Measurements from ENCODE around the gene KSR2.

The KSR2 gene

DNA sequence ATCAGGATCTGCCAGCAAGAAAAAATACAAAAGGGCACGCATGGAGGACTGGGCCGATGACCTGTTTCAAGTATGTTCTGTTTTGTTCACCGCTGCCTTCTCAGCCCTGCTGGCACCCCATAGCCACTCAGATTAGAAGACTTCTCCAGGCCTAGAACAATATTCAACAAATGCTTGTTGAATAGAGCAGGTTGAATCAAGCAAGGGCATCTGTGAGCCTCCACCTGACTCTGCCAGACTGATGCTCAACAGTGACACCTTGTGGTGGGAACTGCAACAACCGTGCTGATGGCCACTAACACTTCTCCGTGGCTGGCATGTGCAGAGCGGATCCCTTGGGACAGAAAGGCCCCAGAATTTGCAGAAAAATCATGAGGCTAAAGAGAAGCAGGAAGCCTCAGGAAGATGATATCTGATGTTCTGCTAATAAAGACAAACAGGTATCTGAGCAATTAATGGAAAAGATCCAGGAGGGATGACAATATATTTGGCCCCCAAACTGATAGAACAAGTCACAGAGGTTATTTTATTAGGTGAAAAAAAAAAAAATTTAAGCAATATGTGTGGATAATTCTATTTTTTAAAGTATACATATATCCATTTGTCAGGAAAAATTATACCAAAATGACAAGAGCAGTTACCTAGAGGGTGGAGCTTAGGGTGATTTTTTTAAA is 114.3 kb downstream of the KSR2 start:
- peak; percentile 76 for DNase-seq

DNA sequence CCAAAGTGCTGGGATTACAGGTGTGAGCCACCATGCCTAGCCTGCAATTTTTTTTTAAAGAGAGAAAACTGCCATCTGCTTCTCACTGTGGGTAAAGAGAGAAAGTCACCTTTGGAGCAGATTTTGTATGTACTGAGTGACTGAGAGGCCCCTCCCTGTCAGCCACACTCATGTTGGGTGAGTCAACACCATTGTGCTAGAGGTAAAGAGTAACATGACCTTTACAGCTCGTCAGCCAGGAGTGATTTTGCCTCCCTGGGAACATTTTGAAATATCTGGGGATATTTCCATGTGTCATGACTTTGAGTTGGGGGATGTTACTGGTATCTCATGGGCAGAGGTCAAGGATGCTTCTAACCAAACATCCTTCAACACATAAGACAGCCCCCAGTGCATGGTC is 115.2 kb downstream of the KSR2 start:
- no peak for DNase-seq

GRCh38 chr12:117850048-117850447 is 118.7 kb downstream of the KSR2 start:
- DNase-seq = peak; percentile 28

DNA sequence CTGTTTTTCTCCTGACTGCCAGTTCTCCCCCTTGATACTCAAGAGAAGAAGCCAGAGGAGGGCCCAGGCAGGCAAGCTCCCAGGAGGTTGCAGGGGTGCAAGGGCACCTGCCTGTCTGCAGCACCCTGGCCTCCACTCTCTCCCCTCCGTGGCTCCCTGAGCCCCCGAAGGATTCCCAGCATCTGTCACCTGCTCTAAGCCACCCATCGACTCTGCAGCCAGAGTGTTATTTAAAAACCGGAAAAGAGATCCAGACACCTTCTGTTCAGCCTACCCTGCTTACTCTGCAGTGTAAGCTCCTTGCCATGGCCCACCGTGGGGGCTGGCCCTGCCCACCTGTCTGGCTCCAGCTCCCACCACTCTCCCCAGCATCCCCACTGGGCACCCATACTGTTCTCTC is 121.4 kb downstream of the KSR2 start:
- no peak for DNase-seq

- no peak for DNase-seq
Measured at GRCh38 chr12:117845271-117845904, 123.4 kb downstream of the KSR2 start.

- no peak for DNase-seq
Measured at GRCh38 chr12:117844114-117844830, 124.5 kb downstream of the KSR2 start.

GRCh38 chr12:117842630-117843029 is 126.2 kb downstream of the KSR2 start:
- no peak for DNase-seq

- DNase-seq = no peak
Measured at GRCh38 chr12:117842220-117842619, 126.6 kb downstream of the KSR2 start.

DNA sequence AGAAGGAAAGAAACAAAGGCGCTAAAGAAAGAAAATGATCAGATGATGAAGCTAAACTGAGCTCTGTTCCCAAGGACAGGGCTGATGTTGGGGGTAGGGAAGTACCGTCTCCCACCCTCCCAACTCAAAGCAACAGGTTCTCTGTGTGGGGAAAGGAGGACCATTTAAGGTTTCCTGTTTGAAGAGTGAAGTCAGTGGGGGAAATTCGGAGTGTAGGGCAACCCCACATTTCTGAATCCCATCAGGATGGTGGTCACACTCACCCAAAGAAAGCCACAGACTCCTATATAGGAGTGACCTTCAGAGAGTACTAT is 131.1 kb downstream of the KSR2 start:
- no peak for DNase-seq

GRCh38 chr12:117836999-117837736 is 131.6 kb downstream of the KSR2 start:
- DNase-seq = peak; percentile 90

DNA sequence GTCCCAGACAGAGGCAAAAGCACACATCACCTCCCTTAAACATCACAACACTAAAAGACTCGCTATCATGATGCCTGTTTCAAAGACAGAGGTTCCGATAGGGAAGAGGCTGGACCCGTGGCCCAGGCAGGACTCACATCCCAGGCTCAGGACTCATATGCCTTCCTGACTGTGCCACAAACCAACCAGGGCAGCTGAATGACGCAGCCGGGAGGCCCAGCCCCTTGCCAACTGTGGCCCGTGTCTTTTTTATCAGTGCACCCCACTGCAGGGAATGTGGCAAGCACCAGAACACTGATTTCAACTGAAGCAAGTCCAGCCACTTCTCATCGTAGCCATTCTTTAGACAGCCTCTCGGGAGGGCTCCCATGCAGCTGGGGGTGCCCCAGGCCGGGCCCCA is 132.3 kb downstream of the KSR2 start:
- no peak for DNase-seq

- no peak for DNase-seq
Measured at GRCh38 chr12:117835156-117835555, 133.6 kb downstream of the KSR2 start.

DNA sequence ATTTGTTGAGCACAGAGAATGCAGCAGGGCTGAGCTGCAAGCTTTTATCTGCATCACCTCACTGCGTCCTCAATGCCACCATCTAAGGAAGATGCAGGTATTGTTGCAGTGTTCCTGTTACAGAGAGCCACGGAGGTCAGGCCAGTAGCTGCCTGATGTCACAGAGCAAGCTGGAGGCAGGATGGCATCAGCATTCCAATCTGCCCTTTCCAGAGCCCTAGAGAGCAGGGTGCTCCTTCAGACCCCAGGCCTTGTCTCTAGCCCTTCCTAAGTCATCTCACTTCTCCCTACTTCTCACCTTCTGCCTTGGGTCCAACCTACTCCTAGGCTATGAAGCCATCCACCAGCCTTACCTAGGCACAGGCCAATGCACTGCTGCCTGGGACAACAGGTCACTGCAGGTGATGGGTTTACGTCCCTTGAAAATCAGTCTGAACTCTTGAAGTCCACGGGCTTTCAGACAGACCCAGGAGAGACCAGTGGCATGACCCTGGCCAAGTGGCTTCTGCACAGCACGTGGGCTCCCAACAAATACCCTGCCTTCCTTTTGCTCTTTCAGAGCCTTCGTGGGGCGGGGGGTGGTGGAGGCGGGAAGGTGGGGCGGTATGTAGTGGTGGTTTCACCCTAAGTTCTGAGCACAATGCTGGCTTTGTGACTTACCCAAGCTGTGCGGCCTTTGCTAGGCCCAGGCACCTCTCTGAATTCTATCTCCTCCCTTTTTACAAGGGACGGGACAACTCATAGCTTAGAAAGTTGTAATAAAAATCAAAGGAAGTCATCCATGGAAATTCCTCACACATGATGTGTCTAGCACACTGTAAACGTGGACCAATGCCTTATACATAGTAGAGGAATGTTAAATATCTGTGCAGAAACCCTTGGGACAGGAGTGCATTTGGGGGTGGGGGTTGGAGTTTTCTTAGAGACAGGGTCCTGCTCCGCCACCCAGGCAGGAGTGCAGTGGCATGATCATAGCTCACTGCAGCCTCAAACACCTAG is 136.0 kb downstream of the KSR2 start:
- DNase-seq = no peak

DNA sequence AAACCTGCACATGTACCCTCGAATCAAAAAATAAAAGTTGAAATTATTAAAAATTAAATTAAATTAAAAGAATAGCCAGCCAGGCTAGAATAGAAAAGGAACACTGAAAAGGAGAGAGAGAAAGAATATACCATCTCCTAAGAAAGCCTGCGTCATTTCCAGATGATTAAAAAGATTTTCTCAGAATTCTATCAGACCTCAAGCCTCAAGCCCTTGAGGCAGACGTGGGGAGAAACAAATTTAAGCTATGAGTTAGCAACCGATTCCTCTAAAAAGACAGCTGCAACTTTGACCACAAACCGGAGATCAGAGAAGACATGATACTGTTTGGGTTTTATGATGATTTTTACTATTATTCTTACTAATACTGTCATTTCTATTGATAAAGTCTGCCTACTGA is 138.3 kb downstream of the KSR2 start:
- no peak for DNase-seq

DNA sequence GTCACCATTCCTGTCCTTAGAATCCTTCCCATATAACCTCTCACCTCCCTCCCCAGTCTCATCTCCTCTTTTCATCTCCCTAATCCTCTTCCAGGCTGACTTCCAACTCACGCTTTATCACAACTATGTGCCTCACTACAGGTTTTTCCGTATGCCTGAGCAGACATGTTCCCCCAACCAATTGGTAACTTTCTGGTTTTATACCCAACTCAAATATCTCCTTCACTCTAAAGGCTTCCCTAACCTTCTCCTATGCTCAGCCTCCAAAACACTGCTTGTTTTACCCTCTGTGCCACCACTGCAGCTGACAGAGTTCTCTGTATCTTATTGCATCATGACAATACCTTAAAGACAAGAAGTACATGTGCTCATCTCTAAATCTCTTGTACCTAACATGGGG is 139.7 kb downstream of the KSR2 start:
- no peak for DNase-seq

GRCh38 chr12:117827660-117828059 is 141.1 kb downstream of the KSR2 start:
- no peak for DNase-seq

DNA sequence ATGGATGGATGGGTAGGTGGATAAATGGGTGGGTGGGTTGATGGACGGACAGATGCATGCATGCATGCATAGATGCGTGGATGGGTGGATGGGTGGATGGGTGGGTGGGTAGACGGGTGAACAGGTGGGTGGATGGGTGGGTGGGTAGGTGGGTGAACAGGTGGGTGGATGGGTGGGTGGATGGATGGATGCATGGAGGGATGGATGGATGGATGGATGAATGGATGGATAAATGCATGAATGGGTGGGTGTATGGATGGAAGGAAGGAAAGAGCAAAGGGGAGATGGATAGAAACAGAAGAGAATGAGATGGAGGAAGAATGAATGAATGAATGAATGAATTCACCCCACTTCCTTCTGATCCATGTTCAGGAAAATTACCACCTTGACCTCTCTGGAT is 143.0 kb downstream of the KSR2 start:
- no peak for DNase-seq

GRCh38 chr12:117821480-117822175 is 147.2 kb downstream of the KSR2 start:
- DNase-seq = no peak

DNA sequence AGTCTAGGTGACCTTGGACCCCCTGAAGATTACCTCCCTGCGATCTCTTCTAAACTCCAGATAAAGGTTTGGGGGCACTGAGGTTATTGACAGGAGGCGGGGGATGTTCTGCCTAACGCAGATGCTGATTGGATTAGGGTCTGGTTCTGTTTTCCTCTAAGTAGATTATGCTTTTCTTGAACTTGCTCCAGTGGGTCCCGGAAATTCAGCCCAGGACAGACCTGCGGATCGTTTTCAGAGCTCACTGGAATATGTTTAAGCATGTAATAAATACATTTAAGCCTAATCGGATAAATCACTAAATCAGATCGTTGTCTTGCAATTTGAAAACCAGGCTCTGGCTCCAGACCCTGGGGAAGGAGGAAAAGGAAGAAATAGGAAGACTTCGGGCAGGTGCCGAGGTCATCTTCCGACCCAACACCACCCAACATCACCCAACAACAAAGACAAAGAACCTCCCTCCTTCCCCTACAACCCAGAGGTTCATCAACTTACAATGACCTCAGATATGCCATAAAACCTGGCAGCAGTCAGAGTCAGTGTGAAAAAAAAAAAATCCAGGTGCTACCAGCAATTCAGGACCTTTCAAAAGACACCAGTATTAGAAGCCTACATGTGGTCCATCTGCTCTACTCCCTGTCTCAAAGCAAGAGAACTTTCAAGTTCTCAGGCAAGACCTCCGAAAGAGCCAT is 148.4 kb downstream of the KSR2 start:
- no peak for DNase-seq

- no peak for DNase-seq
Measured at GRCh38 chr12:117819160-117819559, 149.6 kb downstream of the KSR2 start.

DNA sequence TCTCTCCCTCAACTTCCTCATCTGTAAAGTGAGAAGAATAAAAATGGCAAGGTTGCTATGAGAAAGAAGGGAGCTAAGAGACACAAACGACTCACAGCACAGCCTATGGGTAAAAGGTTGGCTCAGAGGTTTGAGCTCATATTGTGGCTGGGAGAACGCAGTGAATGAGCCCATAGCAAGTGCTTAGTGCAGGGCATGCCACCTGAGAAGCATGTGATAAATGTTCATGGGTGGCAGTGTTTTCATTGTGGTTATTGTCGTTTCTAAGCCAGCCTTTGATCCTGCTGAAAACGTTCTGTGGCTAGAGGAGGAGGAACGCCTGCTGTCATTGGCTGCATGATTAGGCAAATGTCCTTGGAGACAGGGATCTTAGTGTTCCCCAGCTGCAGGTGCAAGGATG is 150.4 kb downstream of the KSR2 start:
- DNase-seq = no peak
